Astrocyte (in vitro differentiated cells and primary cell): ENCODE measurements around the gene DLL4.

Experiments used
- EZH2 ChIP-seq: IDR thresholded peaks from 2 replicates; pipeline ENCODE4 v1.6.1; 2012; ENCODE audit warnings: mild to moderate bottlenecking, low read length, inconsistent platforms; ENCODE audit not compliant: insufficient read depth
- TF ChIP-seq, protein P1 (sequence below): IDR thresholded peaks from 2 replicates; pipeline ENCODE4 v1.5.1; 2011; ENCODE audit warnings: low read depth, mild to moderate bottlenecking, inconsistent platforms, low read length, moderate library complexity; ENCODE audit not compliant: insufficient read depth

- TF ChIP-seq, protein P1, sequence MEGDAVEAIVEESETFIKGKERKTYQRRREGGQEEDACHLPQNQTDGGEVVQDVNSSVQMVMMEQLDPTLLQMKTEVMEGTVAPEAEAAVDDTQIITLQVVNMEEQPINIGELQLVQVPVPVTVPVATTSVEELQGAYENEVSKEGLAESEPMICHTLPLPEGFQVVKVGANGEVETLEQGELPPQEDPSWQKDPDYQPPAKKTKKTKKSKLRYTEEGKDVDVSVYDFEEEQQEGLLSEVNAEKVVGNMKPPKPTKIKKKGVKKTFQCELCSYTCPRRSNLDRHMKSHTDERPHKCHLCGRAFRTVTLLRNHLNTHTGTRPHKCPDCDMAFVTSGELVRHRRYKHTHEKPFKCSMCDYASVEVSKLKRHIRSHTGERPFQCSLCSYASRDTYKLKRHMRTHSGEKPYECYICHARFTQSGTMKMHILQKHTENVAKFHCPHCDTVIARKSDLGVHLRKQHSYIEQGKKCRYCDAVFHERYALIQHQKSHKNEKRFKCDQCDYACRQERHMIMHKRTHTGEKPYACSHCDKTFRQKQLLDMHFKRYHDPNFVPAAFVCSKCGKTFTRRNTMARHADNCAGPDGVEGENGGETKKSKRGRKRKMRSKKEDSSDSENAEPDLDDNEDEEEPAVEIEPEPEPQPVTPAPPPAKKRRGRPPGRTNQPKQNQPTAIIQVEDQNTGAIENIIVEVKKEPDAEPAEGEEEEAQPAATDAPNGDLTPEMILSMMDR: no peak
- no peak for TF ChIP-seq EZH2
Observed at GRCh38 chr15:40932156-40932555, 3.0 kb downstream of the DLL4 start.
